Common myeloid progenitor, CD34-positive (primary cell): ENCODE measurements around the gene SPACA4.
A peak's percentile ranks its signal among the peaks of the same experiment; 100 is the strongest.

Experiments used
- CTCF ChIA-PET: fragments of 350-600 bp; sonication (Branson Sonifier 250); formaldehyde crosslinking; loops from one replicate; lab custom pipeline; 2021; ENCODE audit warnings: antibody characterized with exemption; lab: Charles Lee
- POLR2A ChIA-PET: fragments of 350-600 bp; sonication (Branson Sonifier 250); formaldehyde crosslinking; loops from one replicate; lab custom pipeline; 2021; ENCODE audit warnings: antibody characterized with exemption; lab: Charles Lee
- DNase-seq, 3 donors: peaks; one replicate each; pipeline versions ENCODE4 v3.0.0 to v3.0.0-alpha.2; 2013
- H3K27ac ChIP-seq, 2 experiments: 1 replicate in 1 of 2; 2 replicates in 1 of 2; pipeline ENCODE4 v1.7.0; 2013; ENCODE audit warnings: inconsistent platforms in 2 of 2, low read length in 2 of 2, mild to moderate bottlenecking in 2 of 2, low read depth in 1 of 2, moderate library complexity in 1 of 2; ENCODE audit not compliant: severe bottlenecking in 2 of 2, insufficient read depth in 1 of 2, poor library complexity in 1 of 2
- H3K27me3 ChIP-seq, 5 experiments: replicated peaks in 2 of 5; 1 replicate in 3 of 5; 2 replicates in 2 of 5; pipeline versions ENCODE4 v1.6.1 to v1.7.0; 2013; ENCODE audit warnings: low read length in 4 of 5, mild to moderate bottlenecking in 2 of 5, moderate library complexity in 2 of 5, inconsistent platforms in 1 of 5; ENCODE audit not compliant: insufficient read depth in 5 of 5, control insufficient read depth in 4 of 5
- H3K36me3 ChIP-seq, 4 experiments: 1 replicate in 2 of 4; 2 replicates in 2 of 4; pipeline versions ENCODE4 v1.6.1 to v1.7.0; 2013; ENCODE audit warnings: low read length in 3 of 4, control low read depth in 1 of 4, mild to moderate bottlenecking in 1 of 4; ENCODE audit not compliant: control insufficient read depth in 4 of 4, insufficient read depth in 4 of 4
- H3K4me1 ChIP-seq, 4 experiments: 1 replicate in 3 of 4; 2 replicates in 1 of 4; pipeline versions ENCODE4 v1.6.1 to v1.7.1; 2013; ENCODE audit warnings: low read length in 3 of 4, mild to moderate bottlenecking in 3 of 4, control low read depth in 1 of 4, inconsistent platforms in 1 of 4, moderate library complexity in 1 of 4; ENCODE audit not compliant: control insufficient read depth in 4 of 4, insufficient read depth in 4 of 4; ENCODE audit errors: control extremely low read depth in 1 of 4
- H3K4me3 ChIP-seq, 7 experiments: 1 replicate in 4 of 7; 2 replicates in 3 of 7; pipeline versions ENCODE4 v1.5.1 to v1.7.0; 2013; ENCODE audit warnings: mild to moderate bottlenecking in 7 of 7, low read length in 6 of 7, moderate library complexity in 6 of 7, inconsistent platforms in 2 of 7, low read depth in 2 of 7, control low read depth in 1 of 7; ENCODE audit not compliant: insufficient read depth in 4 of 7, control insufficient read depth in 1 of 7; ENCODE audit errors: extremely low read depth in 1 of 7
- H3K9me3 ChIP-seq, 5 experiments: 1 replicate in 4 of 5; 2 replicates in 1 of 5; pipeline versions ENCODE4 v1.6.1 to v1.7.1; 2013; ENCODE audit warnings: low read length in 4 of 5, mild to moderate bottlenecking in 2 of 5, inconsistent platforms in 1 of 5, low read depth in 1 of 5, moderate library complexity in 1 of 5; ENCODE audit not compliant: control insufficient read depth in 4 of 5, insufficient read depth in 2 of 5; ENCODE audit errors: control extremely low read depth in 1 of 5
- WGBS: methylation state at CpG from one replicate; pipeline ENCODE4 v1.1.5; 2013; ENCODE audit not compliant: insufficient coverage; 5-methylcytosine and 5-hydroxymethylcytosine counted together

SPACA4 gene

GRCh38 chr19:48646001-48646721 lies 39.6 kb downstream of the SPACA4 start, which contains the start of gene CA11:
Gene CA11, minus strand, starts transcription at chr19:48646187. Its CDS starts 555 bp downstream, at chr19:48645632.
- WGBS: 0% methylated on average over 19 of the region's 33 CpGs
- peak; percentile 87 to 94 (median 94) for DNase-seq
- peaks cover 3 to 27% (median 22%) of the 10 kb centered on the region in 4 experiments for H3K4me1 ChIP-seq
- ChIA-PET POLR2A (interaction anchor here (0.5 to 1.5 kb wide), 3 partner anchors 8 to 325 kb away, joined by 3 to 5 read pairs (median 3); no protein-coding TSS in a partner anchor), CTCF (interaction anchor here (0.6 to 4.5 kb wide), 15 partner anchors 12 to 207 kb away, joined by 3 to 40 read pairs (median 4); no protein-coding TSS in a partner anchor)
- H3K27me3 ChIP-seq: no peaks in the 10 kb centered on the region
- H3K4me3 ChIP-seq: peak within 1 kb of the TSS; percentile 47 to 82 (median 59)
- peak within 1 kb of the TSS in 1 of 2 experiments; percentile 61 for H3K27ac ChIP-seq
- no peaks in the 10 kb centered on the region for H3K36me3 ChIP-seq
- no peaks in the 10 kb centered on the region for H3K9me3 ChIP-seq

- Histone ChIP-seq H3K36me3 (no peaks in the 10 kb centered on the region), H3K27ac (no peak overlapping the region), H3K9me3 (no peaks in the 10 kb centered on the region), H3K4me3 (peak overlapping the region in 3 of 7 experiments; percentile 69 to 82 (median 79)), H3K27me3 (no peaks in the 10 kb centered on the region), H3K4me1 (peaks cover 3 to 27% (median 22%) of the 10 kb centered on the region in 4 experiments)
- ChIA-PET CTCF (interaction anchor here (1.3 to 4.5 kb wide), 4 partner anchors 13 to 198 kb away, joined by 4 to 40 read pairs (median 12); no protein-coding TSS in a partner anchor), POLR2A (interaction anchor here (0.6 to 1.5 kb wide), 2 partner anchors 9 to 324 kb away, joined by 3 to 5 read pairs; no protein-coding TSS in a partner anchor)
- WGBS: 25% methylated on average over 4 of the region's 10 CpGs
- DNase-seq: no peak
Measured at GRCh38 chr19:48646722-48647216, 40.2 kb downstream of the SPACA4 start.

DNA sequence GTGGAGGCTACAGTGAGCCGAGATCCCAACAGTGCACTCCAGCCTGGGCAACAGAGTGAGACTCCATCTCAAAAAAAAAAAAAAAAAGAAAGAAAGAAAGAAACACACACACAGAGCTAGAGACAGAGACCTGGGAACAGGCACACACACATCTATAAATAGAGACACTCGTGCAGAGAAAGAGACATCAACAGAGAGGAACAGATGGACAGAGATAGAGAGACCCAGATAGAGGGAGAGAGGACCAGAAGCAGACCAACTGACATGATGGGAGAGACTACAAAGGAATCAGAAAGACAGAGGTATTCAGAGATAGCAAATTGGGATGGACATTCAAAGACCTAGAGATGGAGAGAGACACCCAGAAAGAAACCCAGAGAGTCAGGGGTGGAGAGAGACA lies 41.6 kb downstream of the SPACA4 start:
- Histone ChIP-seq H3K27ac (no peak overlapping the region), H3K36me3 (no peaks in the 10 kb centered on the region)

DNA sequence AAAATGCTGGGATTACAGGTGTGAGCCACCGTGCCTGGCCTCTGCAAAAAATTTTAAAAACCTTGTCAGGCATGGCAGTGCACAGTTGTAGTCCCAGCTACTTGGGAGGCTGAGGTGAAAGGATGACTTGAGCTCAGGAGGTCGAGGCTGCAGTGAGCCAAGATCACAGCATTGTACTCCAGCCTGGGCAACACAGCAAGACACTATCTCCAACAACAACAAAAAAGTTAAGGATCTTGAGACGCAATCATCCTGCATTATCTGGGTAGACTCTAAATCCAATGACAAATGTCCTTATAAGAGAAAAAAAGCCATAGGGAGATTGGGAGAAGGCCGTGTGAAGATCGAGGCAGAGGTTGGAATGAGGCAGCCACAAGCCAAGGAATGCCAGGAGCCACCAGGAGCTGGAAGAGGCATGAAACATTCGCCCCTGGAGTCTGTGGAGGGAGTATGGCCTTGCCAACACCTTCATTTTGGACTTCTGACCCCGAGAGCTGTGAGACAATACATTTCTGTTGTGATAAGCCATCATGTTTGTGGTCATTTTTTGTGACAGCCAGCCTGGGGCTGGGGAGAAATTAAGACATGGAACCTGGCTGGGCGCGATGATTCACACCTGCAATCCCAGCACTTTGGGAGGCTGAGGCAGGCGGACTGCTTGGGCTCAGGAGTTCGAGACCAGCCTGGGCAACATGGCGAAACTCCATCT lies 44.6 kb downstream of the SPACA4 start:
- no peak overlapping the region for H3K27ac ChIP-seq

More for the DNA sequence above, 41.6 kb downstream of the SPACA4 start:
- H3K27me3 ChIP-seq: no peaks in the 10 kb centered on the region
- ChIA-PET CTCF (no interaction called here), POLR2A (no interaction called here)
- 100% methylated on average over 1 of the region's 2 CpGs for WGBS
- no peaks in the 10 kb centered on the region for H3K9me3 ChIP-seq
- H3K4me3 ChIP-seq: no peak overlapping the region
- peaks cover 3 to 35% (median 25%) of the 10 kb centered on the region in 4 experiments for H3K4me1 ChIP-seq
- no peak for DNase-seq

DNA sequence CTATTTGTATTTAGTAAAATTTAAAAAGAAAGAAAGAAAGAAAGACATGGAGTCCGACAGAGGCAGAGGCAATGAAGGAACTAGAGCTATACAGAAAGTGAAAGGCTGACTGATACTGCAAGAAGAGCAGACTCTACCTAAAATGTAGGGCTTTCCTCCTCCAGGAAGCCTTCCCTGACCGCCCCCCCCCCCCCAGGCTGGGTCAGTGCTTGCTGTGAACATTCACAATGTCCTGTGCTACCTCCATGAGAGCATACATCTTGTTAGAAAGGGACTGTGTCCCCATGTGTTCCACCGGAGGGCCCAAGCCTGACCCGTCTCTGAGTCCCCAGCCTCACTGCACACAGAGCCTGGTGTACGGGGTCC lies 45.1 kb downstream of the SPACA4 start:
- ChIA-PET CTCF (interaction anchor here (1.3 to 3.9 kb wide), 2 partner anchors 23 to 45 kb away, joined by 3 to 19 read pairs; partner anchors contain the start of gene FUT2), POLR2A (no interaction called here)
- H3K27ac ChIP-seq: no peak overlapping the region
- no peaks in the 10 kb centered on the region for H3K36me3 ChIP-seq
- H3K4me3 ChIP-seq: no peak overlapping the region
- H3K4me1 ChIP-seq: peaks cover 3 to 26% (median 10%) of the 10 kb centered on the region in 4 experiments
- H3K9me3 ChIP-seq: no peaks in the 10 kb centered on the region
- DNase-seq: no peak
- H3K27me3 ChIP-seq: no peaks in the 10 kb centered on the region
- 93% methylated on average over 4 of the region's 5 CpGs for WGBS

More for the DNA sequence above, 44.6 kb downstream of the SPACA4 start:
- 89% methylated on average over 9 of the region's 12 CpGs for WGBS
- ChIA-PET CTCF (interaction anchor here (1.3 to 3.9 kb wide), 2 partner anchors 24 to 45 kb away, joined by 3 to 19 read pairs; partner anchors contain the start of gene FUT2), POLR2A (interaction anchor here (0.6 kb wide), 1 partner anchor 1674 kb away, joined by 3 read pairs; no protein-coding TSS in a partner anchor)
- no peaks in the 10 kb centered on the region for H3K9me3 ChIP-seq
- peaks cover 3 to 29% (median 11%) of the 10 kb centered on the region in 4 experiments for H3K4me1 ChIP-seq
- no peak overlapping the region for H3K4me3 ChIP-seq
- H3K27me3 ChIP-seq: no peaks in the 10 kb centered on the region
- no peak for DNase-seq
- no peaks in the 10 kb centered on the region for H3K36me3 ChIP-seq

- CTCF ChIA-PET: interaction anchor here (1.8 to 3.9 kb wide), 2 partner anchors 15 to 20 kb away, joined by 4 to 19 read pairs; no protein-coding TSS in a partner anchor
- Histone ChIP-seq H3K27me3 (no peaks in the 10 kb centered on the region), H3K4me1 (peaks cover 0 to 21% (median 8%) of the 10 kb centered on the region in 4 experiments), H3K27ac (no peak overlapping the region), H3K9me3 (no peaks in the 10 kb centered on the region), H3K4me3 (no peak overlapping the region), H3K36me3 (no peaks in the 10 kb centered on the region)
- no peak for DNase-seq
- POLR2A ChIA-PET: no interaction called here
- WGBS: 71% methylated on average over 4 of the region's 11 CpGs
Measured at GRCh38 chr19:48654299-48655059, 47.9 kb downstream of the SPACA4 start.
